CD1c-positive myeloid dendritic cell (primary cell): ENCODE data around the gene EFNA3.

Source experiments
- DNase-seq: peaks from one replicate; pipeline ENCODE4 v3.0.0-alpha.2; 2016; ENCODE audit errors: extremely low spot score

The EFNA3 gene

DNA sequence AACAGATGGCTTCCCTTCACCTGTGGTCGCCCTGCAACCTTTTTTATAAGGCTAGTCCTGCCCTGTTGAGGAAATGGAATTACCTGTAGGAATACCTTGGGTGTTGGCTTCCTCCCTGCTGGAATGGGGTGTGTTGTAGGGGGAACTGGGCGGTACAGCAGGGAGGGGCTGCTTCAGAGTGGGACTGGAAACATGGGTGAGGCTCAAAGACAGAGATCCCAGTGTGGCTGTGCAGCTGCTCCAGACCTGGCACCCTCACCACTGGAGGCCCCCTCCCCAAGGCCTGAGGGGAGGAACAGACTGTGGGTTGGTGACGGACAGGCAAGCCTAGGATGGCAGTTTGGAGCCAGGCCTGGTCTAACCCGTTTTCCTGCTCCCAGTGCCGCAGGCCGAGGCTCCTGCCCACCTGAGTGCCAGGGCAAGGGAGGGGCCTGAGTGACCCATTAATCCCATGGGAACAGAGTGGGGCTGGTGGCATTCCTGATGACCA lies 4.5 kb downstream of the EFNA3 start:
- DNase-seq: no peak

- DNase-seq: peak; percentile 45
Observed at GRCh38 chr1:155083865-155084721, 5.5 kb downstream of the EFNA3 start.

DNA sequence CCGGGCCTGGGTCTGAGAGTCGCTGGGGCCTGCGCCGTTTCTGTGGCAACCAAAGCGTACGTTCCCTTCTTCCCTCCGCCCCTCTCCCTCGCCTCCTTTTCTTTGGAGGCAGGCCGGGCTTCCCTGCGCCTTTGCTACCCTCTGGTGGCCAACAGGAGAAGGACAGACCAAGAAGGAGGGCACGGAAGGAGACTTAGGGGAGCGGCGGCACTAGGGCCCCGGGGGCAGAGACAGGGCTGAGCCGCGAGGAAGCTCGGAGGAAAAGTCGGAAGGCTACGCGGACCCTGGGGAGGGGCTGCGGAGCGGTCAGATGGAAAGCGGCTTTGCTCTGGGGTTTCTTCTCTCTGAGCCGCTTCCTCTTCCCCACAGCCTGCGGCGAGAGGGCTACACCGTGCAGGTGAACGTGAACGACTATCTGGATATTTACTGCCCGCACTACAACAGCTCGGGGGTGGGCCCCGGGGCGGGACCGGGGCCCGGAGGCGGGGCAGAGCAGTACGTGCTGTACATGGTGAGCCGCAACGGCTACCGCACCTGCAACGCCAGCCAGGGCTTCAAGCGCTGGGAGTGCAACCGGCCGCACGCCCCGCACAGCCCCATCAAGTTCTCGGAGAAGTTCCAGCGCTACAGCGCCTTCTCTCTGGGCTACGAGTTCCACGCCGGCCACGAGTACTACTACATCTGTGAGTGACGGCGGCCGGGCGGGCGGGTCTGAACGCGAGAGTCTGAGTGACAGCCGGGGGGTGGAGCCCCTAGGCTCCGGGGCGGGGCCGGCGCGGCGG lies 6.3 kb downstream of the EFNA3 start:
- peak; percentile 94 for DNase-seq

- DNase-seq: peak; percentile 75
Observed at GRCh38 chr1:155085504-155086127, 7.0 kb downstream of the EFNA3 start.

GRCh38 chr1:155086128-155086741 lies 7.6 kb downstream of the EFNA3 start:
- peak; percentile 77 for DNase-seq

GRCh38 chr1:155086856-155087535 lies 8.4 kb downstream of the EFNA3 start:
- no peak for DNase-seq

GRCh38 chr1:155091071-155092051 lies 12.7 kb downstream of the EFNA3 start:
- DNase-seq: peak; percentile 88

GRCh38 chr1:155092131-155092530 lies 13.5 kb downstream of the EFNA3 start:
- no peak for DNase-seq

DNA sequence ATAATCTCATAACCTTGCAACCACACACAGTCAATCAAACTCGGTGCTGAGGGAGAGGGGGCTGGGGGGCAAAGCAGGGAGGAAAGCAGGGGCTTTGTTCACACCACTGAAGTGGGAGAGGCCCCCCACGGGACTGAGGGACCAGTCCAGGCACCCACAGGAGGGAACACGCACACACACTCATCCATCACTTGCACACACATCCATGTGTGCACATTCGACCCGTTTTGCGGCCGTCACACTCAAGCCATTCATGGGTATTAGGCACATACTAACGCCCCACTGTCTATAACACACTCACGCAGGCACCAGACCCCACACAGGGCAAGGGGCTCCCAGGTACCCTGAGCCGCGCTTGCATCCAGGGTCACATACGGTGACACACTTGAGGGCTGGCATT lies 14.0 kb downstream of the EFNA3 start:
- DNase-seq: no peak

GRCh38 chr1:155093911-155094621 lies 15.4 kb downstream of the EFNA3 start:
- peak; percentile 59 for DNase-seq

GRCh38 chr1:155094622-155094948 lies 15.9 kb downstream of the EFNA3 start:
- no peak for DNase-seq

DNA sequence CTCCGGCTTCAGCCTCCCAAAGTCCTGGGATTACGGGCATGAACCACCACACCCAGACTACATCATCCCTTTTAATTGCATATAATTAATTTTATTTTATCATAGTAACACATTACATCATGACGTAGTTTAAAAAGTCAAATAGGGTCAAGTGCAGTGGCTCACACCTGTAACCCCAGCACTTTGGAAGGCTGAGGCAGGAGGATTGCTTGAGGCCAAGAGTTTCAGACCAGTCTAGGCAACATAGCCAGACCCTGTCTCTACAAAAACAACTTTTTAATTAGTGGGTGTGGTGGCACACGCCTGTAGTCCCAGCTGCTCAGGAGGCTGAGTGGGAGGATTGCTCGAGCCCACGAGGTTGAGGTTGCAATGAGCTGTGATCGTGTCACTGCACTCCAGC lies 20.7 kb downstream of the EFNA3 start:
- DNase-seq: no peak

- no peak for DNase-seq
Observed at GRCh38 chr1:155103325-155103724, 24.7 kb downstream of the EFNA3 start.

DNA sequence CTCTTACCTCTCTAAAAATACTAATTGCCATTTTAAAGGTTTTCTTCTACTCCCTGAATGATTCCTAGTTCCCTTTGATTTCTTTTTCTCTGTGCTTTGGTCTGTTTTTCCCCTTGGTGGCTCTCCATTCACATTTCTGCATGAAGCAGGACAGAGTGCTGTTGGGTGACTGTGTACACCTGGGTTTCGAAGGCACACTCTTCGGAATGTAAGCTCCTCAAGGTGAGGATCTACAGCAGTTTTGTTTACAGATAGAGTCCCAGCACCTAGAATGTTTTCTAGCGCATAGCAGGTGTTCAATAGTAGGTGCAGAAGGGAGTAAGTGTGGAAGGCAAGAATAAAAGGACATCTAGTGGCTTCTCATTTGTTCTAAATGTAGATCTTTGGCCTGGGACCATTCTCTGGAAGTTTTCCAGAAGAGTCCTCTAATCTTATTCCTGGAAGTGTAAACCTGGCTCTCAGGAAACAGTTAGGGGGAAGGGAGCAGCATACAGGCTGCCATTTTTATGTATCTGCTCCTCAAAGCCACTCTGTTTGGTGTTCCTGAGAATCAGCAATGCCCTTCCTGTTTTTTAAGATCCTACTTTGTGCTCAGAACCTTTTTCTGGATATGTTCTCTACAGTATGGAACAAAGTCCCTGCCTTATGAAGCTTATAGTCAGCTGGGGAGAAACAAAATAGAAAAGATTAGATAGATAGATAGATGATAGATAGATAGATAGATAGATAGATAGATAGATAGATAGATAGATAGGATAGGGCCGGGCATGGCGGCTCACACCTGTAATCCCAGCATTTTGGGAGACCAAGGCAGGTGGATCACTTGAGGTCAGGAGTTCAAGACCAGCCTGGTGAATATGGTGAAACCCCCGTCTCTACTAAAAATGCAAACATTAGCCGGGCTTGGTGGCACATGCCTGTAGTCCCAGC lies 26.2 kb downstream of the EFNA3 start:
- DNase-seq: no peak

GRCh38 chr1:155105604-155106011 lies 27.0 kb downstream of the EFNA3 start:
- no peak for DNase-seq

DNA sequence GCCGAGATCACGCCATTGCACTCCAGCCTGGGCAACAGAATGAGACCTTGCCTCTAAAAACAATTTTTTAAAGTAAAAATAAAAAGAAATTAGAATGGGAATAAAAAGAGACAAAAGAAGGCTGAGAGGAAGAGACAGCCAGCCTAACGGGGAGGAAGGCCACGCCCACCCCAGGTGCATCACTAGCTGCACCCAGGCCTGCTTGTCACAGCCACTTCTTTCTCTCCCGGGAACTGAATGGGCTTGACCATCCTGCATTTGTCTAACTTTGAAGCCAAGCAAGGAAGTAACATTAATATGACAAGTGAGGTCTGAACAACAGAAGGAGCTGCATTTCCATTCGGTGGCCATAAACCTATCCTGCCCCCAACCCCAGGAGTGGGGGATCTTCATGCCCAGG lies 28.2 kb downstream of the EFNA3 start:
- DNase-seq: no peak

DNA sequence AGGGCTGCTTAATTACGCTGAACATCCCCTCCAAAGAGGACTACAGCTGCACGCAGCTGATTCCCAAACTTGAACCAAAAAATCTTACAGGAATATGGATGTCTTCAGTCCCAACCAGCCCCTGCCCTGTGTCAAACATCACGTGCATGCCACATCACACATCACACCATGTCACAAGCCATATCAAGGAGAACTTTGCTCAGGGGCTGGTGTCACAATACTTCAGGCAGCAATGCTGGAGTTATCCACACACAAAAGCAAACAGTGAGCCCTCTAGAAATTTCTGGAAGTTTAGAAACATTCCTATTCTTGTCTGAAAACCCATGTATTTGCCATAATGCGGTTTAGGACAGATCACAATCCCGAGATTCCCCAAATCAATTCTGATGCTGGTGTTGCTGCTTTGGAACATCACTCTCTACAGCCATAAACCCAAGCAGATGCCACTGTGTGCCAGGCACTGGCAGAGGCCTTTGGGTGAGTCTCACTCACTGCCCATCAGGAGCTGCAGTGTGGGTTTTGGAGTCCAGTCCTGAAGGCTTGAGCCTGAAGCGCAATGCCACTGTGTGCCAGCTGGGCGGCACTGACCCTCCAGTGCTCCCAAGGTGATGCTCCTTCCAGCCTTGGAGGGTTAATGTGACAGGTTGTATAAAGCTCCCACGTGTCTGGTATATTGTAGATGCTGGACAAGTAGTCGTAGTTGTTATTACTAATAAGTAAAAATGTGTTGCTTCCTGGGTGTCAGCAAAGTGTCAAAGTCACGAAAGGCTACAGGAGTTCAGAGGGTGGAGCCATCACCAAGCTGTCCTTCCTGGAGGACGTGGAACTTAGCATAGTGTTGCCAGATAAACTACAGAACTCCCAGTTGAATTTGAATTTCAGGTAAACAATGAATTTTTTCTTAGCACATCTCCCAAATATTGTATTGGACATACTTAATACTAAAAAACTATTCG lies 28.9 kb downstream of the EFNA3 start:
- DNase-seq: no peak
